NCI-H446 (cell line): ENCODE data around the gene RTP3.
"Not testable (repeated sequence)": the region's sequence is repeated elsewhere in the genome, so short reads cannot be mapped to it uniquely, and the experiment has no call there.

Source experiments
- DNase-seq, 2 experiments: peaks; one replicate each; lab custom pipeline; 2025; lab: John Stamatoyannopoulos, UW

The RTP3 gene

GRCh38 chr3:46491089-46492070 lies 6.4 kb upstream of the RTP3 start:
- DNase-seq = no peak

- DNase-seq = no peak
Measured at GRCh38 chr3:46492890-46493547, 4.8 kb upstream of the RTP3 start.

- DNase-seq = not testable (repeated sequence)
Measured at GRCh38 chr3:46494491-46494890, 3.3 kb upstream of the RTP3 start.

DNA sequence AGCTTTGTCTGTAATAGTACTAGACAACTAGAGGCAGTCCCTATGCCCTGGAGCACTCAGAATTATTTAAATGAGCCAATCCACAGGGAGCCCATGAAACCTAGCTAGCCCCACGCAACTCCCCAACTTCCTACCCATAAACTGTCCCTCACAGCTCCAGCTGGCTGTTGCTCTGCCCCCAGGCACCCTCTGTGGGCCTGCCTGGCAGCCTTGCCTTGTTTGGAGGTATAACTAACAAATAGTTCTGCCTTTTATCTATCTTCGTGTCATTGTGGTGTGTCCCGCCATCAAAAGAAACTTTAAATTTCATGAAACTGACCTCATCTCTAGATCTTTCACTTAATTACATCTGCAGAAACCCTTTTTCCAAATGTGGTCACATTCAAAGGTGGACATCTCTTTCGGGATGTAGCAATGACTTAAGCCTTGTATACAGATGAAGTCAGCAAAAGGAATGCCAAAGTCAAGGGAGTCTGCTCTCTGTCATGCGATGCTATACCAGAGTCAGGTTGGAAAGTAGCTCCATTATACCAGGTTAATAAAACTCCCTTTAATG lies 1.8 kb upstream of the RTP3 start:
- no peak for DNase-seq

- DNase-seq = no peak
Measured at GRCh38 chr3:46496746-46497555, 825 bp upstream of the RTP3 start.

DNA sequence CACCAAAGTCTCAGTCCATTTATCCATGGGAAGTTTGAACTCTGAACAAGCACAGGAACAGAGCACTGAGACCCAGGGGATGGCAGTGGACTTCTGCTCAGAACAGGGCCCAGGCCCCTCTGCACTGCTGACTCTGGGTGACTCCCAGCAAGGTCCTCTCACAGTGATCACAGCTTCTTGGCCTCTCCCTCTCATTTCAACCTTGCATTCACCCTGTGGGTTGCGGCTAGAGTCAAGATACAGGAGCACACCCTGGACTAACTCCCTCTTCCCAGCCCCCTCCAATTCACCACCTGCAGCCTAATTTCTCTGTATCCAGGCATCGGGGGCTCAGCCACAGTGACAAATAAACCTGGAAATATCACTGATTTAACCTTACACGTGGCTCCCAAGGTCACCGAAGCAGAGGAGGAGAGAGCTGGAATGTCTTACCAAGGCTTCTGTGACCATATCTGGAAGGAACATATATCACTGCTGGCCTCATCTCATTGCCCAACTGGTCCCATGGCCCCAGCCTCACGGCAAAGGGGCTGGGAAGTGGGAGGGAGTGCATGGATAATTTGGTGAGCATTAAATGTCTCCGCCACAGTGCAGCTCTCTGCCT lies 1.2 kb downstream of the RTP3 start:
- no peak for DNase-seq

DNA sequence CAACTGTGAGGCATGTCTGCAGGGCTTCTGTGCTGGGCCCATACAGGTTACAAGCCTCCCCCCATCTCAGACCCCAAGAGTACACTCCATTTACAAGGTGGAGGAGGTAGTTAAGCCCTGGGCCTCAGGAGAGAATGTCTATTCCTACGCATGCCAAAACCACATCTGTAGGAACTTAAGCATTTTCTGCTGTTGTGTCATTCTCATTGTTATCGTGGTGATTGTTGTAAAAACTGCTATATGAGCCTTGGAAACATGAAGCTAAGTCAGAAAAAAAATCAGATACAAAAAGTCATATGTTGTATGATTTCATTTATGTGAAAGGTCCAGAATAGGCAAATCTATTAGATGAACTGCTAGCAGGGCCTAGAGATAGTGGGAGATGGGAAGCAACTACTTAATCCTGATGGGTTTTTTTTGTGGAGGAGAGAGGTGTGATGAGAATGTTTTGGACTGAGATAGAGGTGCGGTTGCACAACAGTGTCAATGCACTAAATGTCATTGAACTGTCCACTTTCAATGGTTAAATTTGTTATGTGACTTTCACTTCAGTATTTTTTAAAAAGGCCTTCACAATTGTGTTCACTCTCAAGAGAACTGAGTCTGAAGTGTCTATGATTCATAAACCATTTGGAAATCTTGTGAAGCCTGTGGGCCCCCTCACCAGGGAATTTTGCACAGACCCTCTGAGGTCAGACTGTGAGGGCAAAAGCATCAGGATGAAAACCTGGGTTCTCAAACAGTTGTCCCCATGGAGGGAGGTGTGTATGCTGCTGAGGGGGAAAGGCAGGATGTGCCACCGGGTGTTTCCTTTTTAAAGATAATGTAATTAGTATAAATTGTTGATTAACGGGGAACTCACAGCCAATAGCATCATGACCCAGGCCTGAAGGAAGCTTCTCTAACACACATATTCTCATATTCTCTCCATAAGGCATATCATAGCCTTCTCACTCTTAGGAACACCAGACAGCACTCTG lies 3.2 kb downstream of the RTP3 start:
- no peak for DNase-seq

DNA sequence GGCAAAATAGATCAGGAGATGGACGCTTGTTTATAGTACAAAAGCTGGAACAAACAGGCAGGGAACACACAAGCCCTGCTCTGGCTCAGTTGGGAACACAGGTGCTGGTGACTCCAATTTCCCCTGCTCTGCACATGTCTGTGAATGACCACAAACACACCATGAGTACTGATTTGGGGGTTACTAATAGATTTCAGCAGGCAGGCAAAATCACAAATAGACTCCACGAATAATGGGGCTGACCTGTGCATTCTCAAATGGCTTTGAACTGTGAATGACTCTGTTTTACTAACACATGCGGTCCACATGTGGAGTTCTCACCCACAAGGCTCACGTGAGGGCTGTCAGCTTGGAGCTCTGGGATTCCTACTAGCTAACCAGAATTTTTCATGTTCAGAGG lies 3.9 kb downstream of the RTP3 start:
- no peak for DNase-seq

DNA sequence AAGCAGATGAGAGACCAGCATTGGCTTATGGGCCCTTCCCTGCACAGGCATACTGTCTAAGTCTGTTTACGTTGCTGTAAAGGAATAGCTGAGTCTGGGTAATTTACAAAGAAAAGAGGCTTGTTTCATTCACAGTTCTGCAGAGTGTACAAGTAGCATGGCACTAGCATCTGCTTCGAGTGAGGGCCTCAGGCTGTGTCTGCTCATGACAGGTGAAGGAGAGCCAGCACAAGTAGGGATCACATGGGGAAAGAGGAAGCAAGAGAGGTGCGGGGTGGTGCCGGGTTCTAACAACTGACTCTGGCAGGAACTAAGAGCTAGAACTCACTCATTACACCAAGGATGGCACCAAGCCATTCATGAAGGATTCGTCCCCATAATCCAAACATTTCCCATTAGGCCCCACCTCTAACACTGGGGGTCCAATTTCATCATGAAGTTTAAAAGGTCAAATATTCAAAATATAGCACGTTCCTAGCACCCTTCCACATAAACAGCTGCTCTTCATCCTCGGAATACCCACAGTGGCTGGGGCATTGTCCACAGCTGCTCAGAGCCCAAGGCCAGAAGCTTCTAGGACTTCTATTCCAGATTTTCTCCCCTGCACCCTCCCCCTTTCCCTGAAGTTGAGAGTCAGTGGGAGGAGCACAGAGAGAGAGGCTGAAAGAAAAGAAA lies 5.6 kb downstream of the RTP3 start:
- no peak for DNase-seq

GRCh38 chr3:46504789-46505188 lies 7.0 kb downstream of the RTP3 start:
- no peak for DNase-seq

DNA sequence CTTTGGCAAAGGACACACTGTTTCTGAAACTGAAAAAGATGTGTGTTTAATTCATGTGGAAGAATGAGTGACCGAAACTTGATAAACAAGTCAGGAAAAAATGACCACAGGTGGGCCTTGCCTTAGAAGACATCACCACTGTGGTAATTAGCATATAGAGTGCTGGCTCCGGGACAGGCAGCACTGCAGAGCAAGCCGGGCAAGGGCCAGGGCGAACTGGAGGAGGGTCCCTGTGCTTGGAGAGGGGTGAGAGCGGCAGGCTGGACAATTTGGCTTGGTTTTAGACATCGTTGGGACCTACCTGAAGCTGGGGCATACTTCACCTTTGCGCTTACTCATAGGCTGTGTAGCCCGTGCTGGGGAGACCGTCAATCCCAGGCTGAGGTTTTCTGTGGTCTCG lies 8.2 kb downstream of the RTP3 start:
- no peak for DNase-seq

DNA sequence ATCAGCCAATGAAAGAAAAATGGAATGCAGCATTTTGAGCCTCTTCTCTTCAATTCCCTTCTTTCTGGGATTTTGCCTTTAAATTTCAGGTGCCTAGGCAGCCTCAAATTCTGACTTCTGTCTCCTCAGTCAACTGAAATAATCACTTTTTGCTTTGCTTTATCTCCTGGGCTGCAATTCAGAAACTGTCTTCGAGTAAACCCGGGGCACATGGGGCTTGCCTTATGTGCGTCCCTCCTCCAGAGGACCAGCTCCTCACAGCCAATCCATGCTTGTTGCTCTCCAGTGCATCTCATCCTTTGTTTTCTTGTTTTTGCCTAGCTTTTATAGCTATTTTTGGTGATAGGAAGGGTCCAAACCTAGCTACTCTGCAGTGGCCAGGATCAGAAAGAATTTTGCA lies 8.8 kb downstream of the RTP3 start:
- no peak for DNase-seq

DNA sequence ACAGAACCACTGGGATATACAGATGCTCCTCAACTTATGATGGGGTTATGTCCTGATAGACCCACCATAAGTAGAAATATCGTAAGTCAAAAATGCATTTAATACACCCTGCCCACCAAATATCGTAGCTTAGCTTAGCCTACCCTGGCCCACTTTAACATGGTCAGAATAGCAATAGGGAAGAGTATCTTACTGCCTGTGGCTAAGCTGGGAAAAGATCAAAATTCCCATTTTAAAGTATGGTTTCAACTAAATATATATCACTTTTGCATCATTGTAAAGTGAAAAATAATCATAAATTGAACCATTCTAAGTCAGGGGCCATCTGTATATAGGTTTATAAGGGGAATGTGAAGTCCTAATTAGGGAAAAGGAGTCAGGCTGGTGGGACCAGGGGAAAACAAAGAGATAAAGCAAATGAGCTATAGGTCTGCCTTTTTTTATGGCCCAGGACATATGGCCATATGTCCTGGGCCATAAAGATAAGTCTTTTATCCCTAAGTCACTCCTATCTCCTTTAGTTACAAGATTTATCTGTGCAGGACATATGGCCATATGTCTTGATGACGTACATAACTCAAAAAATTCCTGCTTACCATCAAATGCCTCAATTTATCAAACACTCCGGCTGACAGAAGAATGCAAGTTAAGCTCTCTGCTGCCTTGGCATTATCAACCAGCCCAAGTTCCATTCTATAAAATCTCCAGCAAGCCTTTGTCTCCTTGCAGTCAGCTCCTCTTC lies 11.2 kb downstream of the RTP3 start:
- no peak for DNase-seq

DNA sequence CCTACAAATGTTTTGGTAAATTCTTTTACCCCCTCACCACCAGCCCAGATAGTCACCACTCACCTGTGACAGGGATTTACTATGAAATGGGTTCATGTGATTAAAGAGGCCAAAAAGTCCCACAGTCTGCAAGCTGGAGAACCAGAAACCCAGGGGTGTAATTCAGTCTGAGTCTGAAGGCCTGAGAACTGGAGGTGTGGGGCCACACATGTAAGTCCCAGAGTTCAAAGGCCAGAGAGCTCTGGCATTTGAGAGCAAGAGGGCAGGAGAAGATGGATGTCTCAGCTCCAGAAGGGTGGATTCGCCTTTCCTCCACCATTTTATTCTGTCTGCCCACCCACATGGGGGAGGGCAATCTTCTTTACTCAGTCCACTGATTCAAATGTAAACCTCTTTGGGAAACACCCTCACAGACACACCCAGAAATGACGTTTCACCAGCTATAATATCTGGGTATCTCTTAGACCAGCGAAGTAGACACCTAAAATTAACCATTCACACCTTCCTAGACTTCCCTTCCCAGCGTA lies 11.9 kb downstream of the RTP3 start:
- no peak for DNase-seq

GRCh38 chr3:46512191-46512749 lies 14.5 kb downstream of the RTP3 start:
- DNase-seq = no peak

DNA sequence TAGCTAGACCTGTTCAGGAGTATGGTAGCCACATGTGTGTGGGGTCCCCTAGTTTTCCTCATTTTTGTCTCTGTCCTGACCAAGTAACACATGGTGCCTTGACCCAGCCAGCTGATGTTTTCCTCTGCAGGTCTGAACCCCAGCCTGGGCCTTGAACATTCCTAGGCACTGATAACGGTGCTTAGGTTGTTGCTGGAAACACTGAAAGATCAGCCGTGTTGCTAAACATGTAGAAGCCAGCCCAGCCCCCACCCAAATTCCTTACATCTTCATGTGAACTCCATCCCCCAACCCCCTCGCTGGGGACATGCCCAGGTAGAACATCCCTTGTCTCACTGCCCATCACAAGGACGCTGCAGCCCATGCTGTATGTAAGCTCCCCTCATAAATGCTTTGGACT lies 18.7 kb downstream of the RTP3 start:
- DNase-seq = no peak

DNA sequence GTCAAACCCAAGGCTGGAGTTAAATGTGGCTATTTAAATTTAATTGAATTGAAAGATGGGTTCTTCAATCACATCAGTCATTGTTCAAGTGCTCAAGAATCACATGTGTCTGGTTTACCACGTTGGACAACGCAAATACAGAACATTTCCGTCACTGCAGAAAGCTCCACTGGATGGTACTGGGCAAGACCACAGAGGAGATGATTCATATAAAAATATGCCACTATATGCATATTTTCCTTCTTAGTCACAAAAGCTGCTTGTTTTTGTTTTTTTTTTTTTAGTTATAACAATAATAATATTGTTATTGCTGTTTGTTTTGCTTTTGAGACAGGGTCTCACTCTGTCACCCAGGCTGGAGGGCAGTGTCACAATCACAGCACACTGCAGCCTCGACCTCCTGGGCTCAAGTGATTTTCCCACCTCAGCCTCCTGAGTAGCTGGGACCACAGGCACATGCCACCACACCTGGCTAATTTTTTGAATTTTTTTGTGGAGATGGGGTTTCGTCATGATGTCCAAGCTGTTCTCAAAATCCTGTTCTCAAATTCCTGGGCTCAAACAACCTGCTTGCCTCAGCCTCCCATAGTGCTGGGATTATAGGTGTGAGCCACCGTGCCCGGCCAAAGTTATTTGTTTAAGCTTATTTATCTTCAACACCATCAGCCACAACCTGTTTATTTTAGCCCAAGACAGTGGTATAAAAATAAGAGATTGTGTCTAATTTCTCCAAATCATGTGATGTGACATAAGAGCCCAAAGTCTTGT lies 19.4 kb downstream of the RTP3 start:
- no peak for DNase-seq

DNA sequence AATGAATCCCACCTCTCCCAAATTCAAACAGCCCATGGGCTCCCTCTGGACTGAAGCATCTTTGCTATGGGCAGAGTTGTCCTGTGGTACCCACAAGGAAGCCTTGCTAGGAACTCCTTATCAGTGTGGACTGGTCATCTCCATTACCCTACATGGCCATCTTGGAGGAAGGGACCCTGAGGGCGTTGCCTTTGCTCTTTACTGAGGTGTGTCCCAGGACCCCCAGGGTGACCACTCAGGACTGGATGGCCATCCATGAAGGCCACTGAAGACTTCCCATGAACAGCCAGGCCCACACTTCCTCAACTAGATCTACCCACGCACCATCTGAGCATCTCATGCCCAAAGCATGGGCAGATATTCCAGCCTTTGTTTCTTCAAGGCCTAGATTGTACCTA lies 20.0 kb downstream of the RTP3 start:
- DNase-seq = no peak
